H7 (cell line): ENCODE measurements around the gene INPP5A. TPM values are rescaled to one million over a fixed set of nuclear protein-coding genes. Genes with fewer than 3 reads are reported as not detected.

Experiments
- DNase-seq: peaks from one replicate; pipeline ENCODE4 v3.0.0; 2012
- H3K27me3 ChIP-seq: 2 replicates; pipeline ENCODE4 v1.6.0; 2011; ENCODE audit warnings: mild to moderate bottlenecking, low read length; ENCODE audit not compliant: control insufficient read depth, insufficient read depth
- H3K36me3 ChIP-seq: replicated peaks from 2 replicates; pipeline ENCODE4 v1.5.1; 2011; ENCODE audit warnings: low read length; ENCODE audit not compliant: control insufficient read depth, insufficient read depth
- H3K4me3 ChIP-seq: 2 replicates; pipeline ENCODE4 v1.5.1; 2011; ENCODE audit warnings: low read depth, mild to moderate bottlenecking, control low read depth, low read length, moderate library complexity; ENCODE audit not compliant: insufficient read depth
- total RNA-seq: library from RNA; depleted of rRNA; stranded (reverse); fragments of >200 nt; shearing (Covaris generic); gene quantifications from 2 replicates; pipeline ENCODE4 v1.2.3, GENCODE V29; 2014

INPP5A gene
- total RNA-seq, 1 experiment from 2014 or later = 29.2 TPM

- H3K4me3 ChIP-seq = no peak overlapping the region
- H3K27me3 ChIP-seq = peaks cover 1% of the 10 kb centered on the region; the same call in 1 of the 2 replicates
- no peak for DNase-seq
- no peaks in the 10 kb centered on the region for H3K36me3 ChIP-seq
Observed at GRCh38 chr10:132777441-132777840, 239.9 kb downstream of the INPP5A start.

DNA sequence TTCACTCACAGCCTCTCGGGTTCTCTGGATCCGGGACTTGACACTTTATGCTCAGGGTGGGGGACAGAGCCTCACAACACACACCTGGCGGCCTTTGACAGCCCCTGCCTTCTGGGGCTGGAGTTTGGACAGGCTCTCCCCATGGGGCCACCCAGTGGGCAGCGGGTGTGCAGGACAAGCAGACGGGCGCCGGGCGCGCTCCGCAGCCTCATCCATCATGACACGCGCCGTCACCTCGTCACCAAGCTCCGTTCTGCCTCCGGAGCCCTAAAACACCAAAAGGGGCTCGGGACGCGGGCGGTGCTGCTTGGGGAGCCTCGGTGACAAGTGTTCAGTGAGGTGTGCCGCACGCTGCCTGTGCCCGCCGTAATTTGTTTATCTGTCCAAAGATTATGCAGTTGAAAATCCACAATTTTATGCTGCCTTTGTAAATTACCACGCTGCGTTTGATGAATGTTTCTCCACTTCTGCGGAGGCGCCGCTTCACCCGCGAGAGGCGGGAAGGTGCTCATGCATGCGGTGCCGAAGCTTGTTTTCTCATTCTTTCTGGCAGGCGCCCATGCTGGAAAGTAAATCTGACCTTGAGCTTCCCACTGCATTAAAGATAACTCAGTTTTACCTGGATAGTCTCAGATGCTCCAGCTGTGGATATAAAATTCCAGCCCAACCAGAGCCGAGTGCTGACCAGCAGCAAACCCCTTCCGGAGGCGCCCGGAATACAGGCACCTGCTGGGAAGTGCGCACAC, 242.1 kb downstream of the INPP5A start:
- Histone ChIP-seq H3K4me3 (no peak overlapping the region), H3K27me3 (peaks cover 23% of the 10 kb centered on the region; the same call in 1 of the 2 replicates), H3K36me3 (no peaks in the 10 kb centered on the region)
- DNase-seq = no peak

DNA sequence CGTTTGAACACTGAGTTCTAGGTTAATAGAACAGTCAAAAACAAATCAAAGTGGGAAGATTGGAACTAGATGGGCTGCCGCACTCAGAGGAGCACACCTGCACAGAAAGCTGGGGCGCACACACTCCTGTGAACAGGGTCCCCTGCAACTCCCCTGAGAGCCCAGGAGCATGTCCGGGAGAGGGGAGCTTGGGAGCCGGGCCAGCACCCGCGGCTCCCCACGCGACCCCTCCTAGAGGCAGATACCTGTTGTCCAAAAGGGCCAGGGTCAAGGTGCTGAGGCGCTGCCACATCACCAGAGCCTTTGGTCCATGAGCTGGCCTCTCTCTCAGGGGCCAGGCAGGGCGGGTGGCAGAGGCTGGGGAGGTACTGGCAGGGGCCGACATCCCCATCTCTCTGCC, 242.8 kb downstream of the INPP5A start:
- Histone ChIP-seq H3K27me3 (peaks cover 28% of the 10 kb centered on the region), H3K4me3 (no peak overlapping the region), H3K36me3 (no peaks in the 10 kb centered on the region)
- no peak for DNase-seq

- peaks cover 34% of the 10 kb centered on the region for H3K27me3 ChIP-seq
- no peak for DNase-seq
- no peaks in the 10 kb centered on the region for H3K36me3 ChIP-seq
- H3K4me3 ChIP-seq = no peak overlapping the region
Observed at GRCh38 chr10:132781556-132781955, 244.0 kb downstream of the INPP5A start.

- peak; percentile 73 for DNase-seq
- Histone ChIP-seq H3K36me3 (no peaks in the 10 kb centered on the region), H3K4me3 (no peak overlapping the region), H3K27me3 (peaks cover 52% of the 10 kb centered on the region)
Observed at GRCh38 chr10:132783165-132783939, 245.8 kb downstream of the INPP5A start.

- H3K36me3 ChIP-seq = no peaks in the 10 kb centered on the region
- DNase-seq = peak; percentile 84
- H3K4me3 ChIP-seq = no peak overlapping the region
- H3K27me3 ChIP-seq = peaks cover 60% of the 10 kb centered on the region
Observed at GRCh38 chr10:132783940-132784865, 246.6 kb downstream of the INPP5A start.

GRCh38 chr10:132784866-132785722, 247.5 kb downstream of the INPP5A start:
- peak; percentile 86 for DNase-seq
- Histone ChIP-seq H3K4me3 (no peak overlapping the region; the same call in 1 of the 2 replicates), H3K36me3 (no peaks in the 10 kb centered on the region), H3K27me3 (peaks cover 68% of the 10 kb centered on the region)

- DNase-seq = peak; percentile 91
- H3K27me3 ChIP-seq = peaks cover 72% of the 10 kb centered on the region
- no peaks in the 10 kb centered on the region for H3K36me3 ChIP-seq
- H3K4me3 ChIP-seq = peak within 1 kb of the TSS; percentile 20
Observed at GRCh38 chr10:132785723-132786475, 248.3 kb downstream of the INPP5A start, which contains the start of gene NKX6-2. Gene NKX6-2 (minus strand): TSS chr10:132786147. CDS start chr10:132785948, 199 bp downstream.

- Histone ChIP-seq H3K36me3 (no peaks in the 10 kb centered on the region), H3K27me3 (peaks cover 72% of the 10 kb centered on the region), H3K4me3 (no peak overlapping the region; the same call in 1 of the 2 replicates)
- peak; percentile 85 for DNase-seq
Observed at GRCh38 chr10:132786476-132786883, 248.9 kb downstream of the INPP5A start.

DNA sequence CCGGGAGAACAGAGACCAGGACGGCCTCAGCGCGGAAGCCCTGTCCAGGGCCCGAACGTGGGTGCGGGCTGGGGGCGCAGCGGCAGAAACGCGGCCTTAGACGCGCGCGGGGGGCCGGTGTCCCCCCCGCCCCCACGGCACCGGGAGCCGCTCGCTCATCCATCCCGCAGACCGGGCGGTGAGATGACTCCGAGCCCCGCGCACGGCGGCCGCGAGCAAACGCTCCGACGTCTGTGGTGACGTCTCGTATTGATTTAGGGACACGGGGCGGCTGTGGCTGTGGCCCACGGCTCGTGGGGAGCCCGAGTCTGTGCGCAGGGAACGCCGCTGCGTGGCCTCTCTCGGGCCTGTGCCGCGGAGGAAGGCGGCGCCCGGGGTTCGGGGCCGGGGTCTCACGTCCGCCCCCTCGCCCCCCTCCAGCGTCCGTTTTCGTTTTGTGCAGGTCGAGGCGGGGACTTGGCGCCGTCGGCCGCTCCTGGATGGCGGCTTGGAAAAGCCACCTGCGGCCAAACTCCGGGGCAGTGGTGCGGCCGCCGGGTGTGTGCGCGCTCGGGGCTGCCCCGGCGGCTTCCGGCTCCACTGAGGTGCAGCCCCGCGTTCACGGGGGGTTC, 249.4 kb downstream of the INPP5A start:
- DNase-seq = peak; percentile 92
- H3K4me3 ChIP-seq = peak overlapping the region; percentile 20

DNA sequence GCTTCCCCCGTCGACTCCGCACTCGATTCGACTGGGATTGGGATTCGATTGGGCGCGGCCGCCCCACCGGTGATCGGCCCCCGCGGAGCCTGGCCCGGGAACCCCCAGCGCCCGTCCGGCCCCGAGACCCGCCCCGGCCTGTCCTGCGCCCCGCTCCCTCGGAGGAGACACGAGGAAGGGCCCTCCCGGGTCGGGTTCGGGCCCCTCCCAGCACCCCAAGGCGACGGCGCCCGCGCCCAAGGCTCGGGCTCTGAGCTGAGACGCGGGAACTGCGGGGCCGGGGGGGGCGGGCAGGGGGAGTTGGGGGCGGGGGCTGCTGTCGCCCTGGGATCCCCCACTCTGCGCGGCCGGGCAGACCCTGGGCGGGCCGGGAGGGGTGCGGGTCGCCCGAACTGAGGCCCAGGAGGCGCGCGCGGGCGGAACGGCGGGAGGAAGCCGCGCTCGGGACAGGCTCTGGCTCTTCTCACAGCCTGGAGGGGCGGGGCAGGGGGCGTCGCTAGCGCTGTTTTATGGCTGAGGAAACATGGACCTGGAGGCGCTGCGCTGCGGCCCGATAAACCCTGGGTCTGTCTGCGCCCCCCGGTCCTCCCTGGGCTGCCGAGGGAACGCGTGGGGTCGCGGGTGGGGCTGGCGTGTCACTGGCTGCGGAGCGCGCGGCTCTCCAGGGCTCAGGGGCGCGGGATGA, 250.1 kb downstream of the INPP5A start:
- Histone ChIP-seq H3K27me3 (peaks cover 70% of the 10 kb centered on the region), H3K4me3 (peak overlapping the region; percentile 39), H3K36me3 (no peaks in the 10 kb centered on the region)
- peak; percentile 96 for DNase-seq

More for the DNA sequence above, 249.4 kb downstream of the INPP5A start:
- Histone ChIP-seq H3K36me3 (no peaks in the 10 kb centered on the region), H3K27me3 (peaks cover 72% of the 10 kb centered on the region)

DNA sequence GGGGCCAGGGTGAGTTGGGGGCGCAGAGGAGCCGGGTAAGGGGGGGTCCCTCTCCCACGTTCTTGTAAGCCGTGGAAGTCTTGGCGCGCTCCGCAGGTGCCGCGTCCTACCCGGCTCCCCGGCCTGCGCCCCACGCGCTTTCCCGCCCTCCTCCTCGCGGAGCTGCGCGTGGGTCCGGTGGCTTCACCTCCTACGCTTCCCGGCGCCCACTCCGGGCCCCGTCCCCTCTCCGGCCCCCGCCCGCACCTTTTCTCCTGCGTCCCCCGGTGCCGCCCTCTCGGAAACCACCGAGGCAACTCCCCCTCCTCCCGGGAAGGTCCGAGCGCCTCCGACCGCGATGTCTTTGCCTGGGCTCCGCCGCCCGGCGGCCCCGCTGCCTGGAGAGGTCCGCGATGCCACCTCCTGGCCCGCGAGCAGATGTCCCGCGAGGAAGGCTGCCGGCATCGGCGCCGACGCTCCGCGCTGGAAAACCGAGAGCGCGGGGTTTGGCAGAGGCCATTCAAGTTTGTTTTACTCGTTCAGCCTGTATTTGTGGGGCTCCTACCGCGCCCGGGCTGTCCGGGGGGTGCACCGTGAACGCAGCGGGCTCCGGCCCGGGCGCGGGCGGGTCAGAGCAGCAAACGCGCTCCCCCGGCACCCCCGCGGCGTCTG, 250.7 kb downstream of the INPP5A start:
- H3K36me3 ChIP-seq = no peaks in the 10 kb centered on the region
- peak overlapping the region; percentile 39 for H3K4me3 ChIP-seq
- peak; percentile 90 for DNase-seq
- H3K27me3 ChIP-seq = peaks cover 63% of the 10 kb centered on the region
